Measurements from ENCODE around the gene TDG. TPM values are rescaled to one million over a fixed set of nuclear protein-coding genes. Genes with fewer than 3 reads are reported as not detected.

The TDG gene
- total and polyA plus RNA-seq, 2 donors (not counting 3 experiments of a cell fraction or from before 2014, with no cell fraction given), result 17.6 to 36.8 TPM

DNA sequence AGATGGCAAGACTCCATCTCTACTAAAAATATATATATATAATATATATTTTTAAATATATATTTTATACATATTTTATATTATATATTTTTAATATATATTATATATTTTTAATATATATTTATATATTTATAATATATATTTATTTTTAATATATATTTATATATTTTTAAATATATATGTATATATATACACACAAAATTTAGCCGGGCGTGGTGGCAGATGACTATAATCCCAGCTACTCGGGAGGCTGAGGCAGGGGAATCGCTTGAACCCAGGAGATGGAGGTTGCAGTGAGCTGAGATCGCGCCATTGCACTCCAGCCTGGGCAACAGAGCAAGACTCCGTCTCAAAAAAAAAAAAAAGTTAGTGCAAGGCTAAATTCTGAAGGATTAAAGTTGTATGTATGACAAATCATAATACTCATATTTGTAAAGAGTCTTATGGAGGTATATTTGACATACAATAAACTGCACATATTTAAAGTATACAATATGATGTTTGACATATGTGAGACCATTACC lies 7.7 kb upstream of the TDG start:
- TF ChIP-seq, protein P1, sequence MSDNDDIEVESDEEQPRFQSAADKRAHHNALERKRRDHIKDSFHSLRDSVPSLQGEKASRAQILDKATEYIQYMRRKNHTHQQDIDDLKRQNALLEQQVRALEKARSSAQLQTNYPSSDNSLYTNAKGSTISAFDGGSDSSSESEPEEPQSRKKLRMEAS (IDR thresholded peaks at IDR 0.05; ENCODE audit: insufficient read depth, insufficient read length), result no peak
- POLR2A ChIA-PET, result no interaction called here
- CTCF ChIA-PET, result interaction anchor here (0.6 kb wide), 1 partner anchor 151 kb away, joined by 3 read pairs; no protein-coding TSS in a partner anchor
- Histone ChIP-seq H3K79me2 (ENCODE audit: control insufficient read depth, insufficient read depth, low read length) (peaks cover 23% of the 10 kb centered on the region), H3K9me3 (replicated peaks; ENCODE audit: control insufficient read depth, insufficient read depth, low read length) (no peaks in the 10 kb centered on the region), H3K9ac (replicated peaks; ENCODE audit: extremely low read depth, insufficient read depth, low read length) (peak overlapping the region; percentile 40), H4K20me1 (replicated peaks; ENCODE audit: control insufficient read depth, extremely low read depth, insufficient read depth, low read length) (no peaks in the 10 kb centered on the region), H2AFZ (ENCODE audit: low read depth, low read length) (no peak overlapping the region), H3K4me1 (ENCODE audit: control insufficient read depth, extremely low read depth, insufficient read depth, low read length) (peaks cover 9% of the 10 kb centered on the region), H3K27ac (ENCODE audit: insufficient read depth, low read depth, low read length) (no peak overlapping the region), H3K27me3 (ENCODE audit: control insufficient read depth in 2 of 2, insufficient read depth in 2 of 2, low read length in 2 of 2) (no peaks in the 10 kb centered on the region), H3K4me3 (replicated peaks in 1 of 3; ENCODE audit: insufficient read depth in 1 of 3, low read depth in 1 of 3, low read length in 3 of 3) (no peak overlapping the region), H3K9me1 (replicated peaks; ENCODE audit: control insufficient read depth, extremely low read depth, insufficient read depth, low read length) (no peaks in the 10 kb centered on the region), H3K36me3 (ENCODE audit: control insufficient read depth in 2 of 2, extremely low read depth in 1 of 2, insufficient read depth in 2 of 2, low read length in 2 of 2) (peaks cover 2 to 4% of the 10 kb centered on the region in 2 experiments), H3K4me2 (ENCODE audit: insufficient read depth, low read length) (no peak overlapping the region)
- no peak for FAIRE-seq
- no TSS peak for BruUV-seq (replicated peaks)
- intact Hi-C loops (cut with micrococcal nuclease), result loop anchor here (1.0 to 2.0 kb wide), 4 partner anchors 7 to 151 kb away; partner anchors contain the start of genes HCFC2, HSP90B1 and TDG
- dilution Hi-C loops (cut with MboI; ENCODE audit: extremely low pct_ligation_motif_present, low sequenced_read_pairs), result no loop called here
- no peak for DNase-seq (ENCODE audit: low read depth, low spot score)

GRCh38 chr12:103958621-103959020 lies 7.1 kb upstream of the TDG start:
- BruUV-seq (replicated peaks), result no TSS peak

More at GRCh38 chr12:103958621-103959020, 7.1 kb upstream of the TDG start:
- ChIA-PET POLR2A (no interaction called here), CTCF (no interaction called here)
- H3K4me2 ChIP-seq (ENCODE audit: insufficient read depth, low read length), result no peak overlapping the region
- no peak overlapping the region for H3K4me3 ChIP-seq (replicated peaks in 1 of 3; ENCODE audit: insufficient read depth in 1 of 3, low read depth in 1 of 3, low read length in 3 of 3)
- no peaks in the 10 kb centered on the region for H4K20me1 ChIP-seq (replicated peaks; ENCODE audit: control insufficient read depth, extremely low read depth, insufficient read depth, low read length)
- H3K9me3 ChIP-seq (replicated peaks; ENCODE audit: control insufficient read depth, insufficient read depth, low read length), result no peaks in the 10 kb centered on the region
- H3K9ac ChIP-seq (replicated peaks; ENCODE audit: extremely low read depth, insufficient read depth, low read length), result no peak overlapping the region
- dilution Hi-C loops (cut with MboI; ENCODE audit: extremely low pct_ligation_motif_present, low sequenced_read_pairs), result no loop called here
- H3K27ac ChIP-seq (ENCODE audit: insufficient read depth, low read depth, low read length), result no peak overlapping the region
- H2AFZ ChIP-seq (ENCODE audit: low read depth, low read length), result no peak overlapping the region
- FAIRE-seq (no peak), DNase-seq (ENCODE audit: low read depth, low spot score) (no peak)
- intact Hi-C loops (cut with micrococcal nuclease), result no loop called here
- peaks cover 9% of the 10 kb centered on the region for H3K4me1 ChIP-seq (ENCODE audit: control insufficient read depth, extremely low read depth, insufficient read depth, low read length)
- no peaks in the 10 kb centered on the region for H3K9me1 ChIP-seq (replicated peaks; ENCODE audit: control insufficient read depth, extremely low read depth, insufficient read depth, low read length)
- H3K36me3 ChIP-seq (ENCODE audit: control insufficient read depth in 2 of 2, extremely low read depth in 1 of 2, insufficient read depth in 2 of 2, low read length in 2 of 2), result no peaks in the 10 kb centered on the region
- H3K27me3 ChIP-seq (ENCODE audit: control insufficient read depth in 2 of 2, insufficient read depth in 2 of 2, low read length in 2 of 2), result no peaks in the 10 kb centered on the region
- TF ChIP-seq POLR2A (IDR thresholded peaks at IDR 0.05; ENCODE audit: low read depth, low read length) (no peak), FOS (IDR thresholded peaks at IDR 0.05; ENCODE audit: borderline replicate concordance, insufficient read depth, low read length) (no peak), EZH2 (IDR thresholded peaks at IDR 0.05; ENCODE audit: borderline replicate concordance, low read depth, low read length, severe bottlenecking) (no peak), MYC (IDR thresholded peaks at IDR 0.05; ENCODE audit: low read depth, low read length) (no peak), JUN (IDR thresholded peaks at IDR 0.05; ENCODE audit: borderline replicate concordance, insufficient read depth, insufficient read length, low read depth) (no peak), GATA2 (IDR thresholded peaks at IDR 0.05; ENCODE audit: insufficient read depth, insufficient read length, low read depth, low read length) (no peak), POLR2AphosphoS5 (IDR thresholded peaks at IDR 0.05; ENCODE audit: insufficient read depth, low read depth, low read length) (no peak)
- TF ChIP-seq, protein P1 (IDR thresholded peaks at IDR 0.05; ENCODE audit: insufficient read depth, insufficient read length), result no peak
- TF ChIP-seq, protein P2, sequence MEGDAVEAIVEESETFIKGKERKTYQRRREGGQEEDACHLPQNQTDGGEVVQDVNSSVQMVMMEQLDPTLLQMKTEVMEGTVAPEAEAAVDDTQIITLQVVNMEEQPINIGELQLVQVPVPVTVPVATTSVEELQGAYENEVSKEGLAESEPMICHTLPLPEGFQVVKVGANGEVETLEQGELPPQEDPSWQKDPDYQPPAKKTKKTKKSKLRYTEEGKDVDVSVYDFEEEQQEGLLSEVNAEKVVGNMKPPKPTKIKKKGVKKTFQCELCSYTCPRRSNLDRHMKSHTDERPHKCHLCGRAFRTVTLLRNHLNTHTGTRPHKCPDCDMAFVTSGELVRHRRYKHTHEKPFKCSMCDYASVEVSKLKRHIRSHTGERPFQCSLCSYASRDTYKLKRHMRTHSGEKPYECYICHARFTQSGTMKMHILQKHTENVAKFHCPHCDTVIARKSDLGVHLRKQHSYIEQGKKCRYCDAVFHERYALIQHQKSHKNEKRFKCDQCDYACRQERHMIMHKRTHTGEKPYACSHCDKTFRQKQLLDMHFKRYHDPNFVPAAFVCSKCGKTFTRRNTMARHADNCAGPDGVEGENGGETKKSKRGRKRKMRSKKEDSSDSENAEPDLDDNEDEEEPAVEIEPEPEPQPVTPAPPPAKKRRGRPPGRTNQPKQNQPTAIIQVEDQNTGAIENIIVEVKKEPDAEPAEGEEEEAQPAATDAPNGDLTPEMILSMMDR (IDR thresholded peaks at IDR 0.05; ENCODE audit: extremely low read depth in 1 of 2, insufficient read depth in 1 of 2, low read depth in 1 of 2, low read length in 2 of 2), result no peak
- H3K79me2 ChIP-seq (ENCODE audit: control insufficient read depth, insufficient read depth, low read length), result peaks cover 21% of the 10 kb centered on the region

Measured in endothelial cell of umbilical vein (primary cell).